ENCODE data around the gene DISC1.
"Not testable (repeated sequence)": the region's sequence is repeated elsewhere in the genome, so short reads cannot be mapped to it uniquely, and the experiment has no call there.

The DISC1 gene

DNA sequence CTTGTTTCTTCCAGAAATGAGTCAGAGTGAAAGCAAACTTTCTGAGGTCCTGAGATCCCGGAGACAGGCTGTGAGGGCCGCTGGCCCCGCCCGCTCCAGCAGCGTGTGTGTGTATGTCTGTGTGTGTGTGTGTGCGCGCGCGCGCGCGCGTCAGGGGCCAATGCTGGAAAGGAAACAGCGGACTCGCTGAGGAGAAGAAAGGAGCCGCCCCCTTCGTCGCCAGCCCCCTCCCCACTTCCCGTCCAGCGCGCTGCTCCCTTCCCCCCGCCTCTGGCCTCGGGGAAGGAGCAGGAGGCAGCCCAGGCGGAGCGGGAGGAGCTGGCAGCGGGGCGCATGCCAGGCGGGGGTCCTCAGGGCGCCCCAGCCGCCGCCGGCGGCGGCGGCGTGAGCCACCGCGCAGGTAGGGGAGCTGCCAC is at the start of gene DISC1:
DISC1 (plus strand) TSS at position 256 of the 416 bp plus-strand sequence; CDS start at position 334, 78 bp downstream.
- DNase-seq, result peak; percentile 93

DNA sequence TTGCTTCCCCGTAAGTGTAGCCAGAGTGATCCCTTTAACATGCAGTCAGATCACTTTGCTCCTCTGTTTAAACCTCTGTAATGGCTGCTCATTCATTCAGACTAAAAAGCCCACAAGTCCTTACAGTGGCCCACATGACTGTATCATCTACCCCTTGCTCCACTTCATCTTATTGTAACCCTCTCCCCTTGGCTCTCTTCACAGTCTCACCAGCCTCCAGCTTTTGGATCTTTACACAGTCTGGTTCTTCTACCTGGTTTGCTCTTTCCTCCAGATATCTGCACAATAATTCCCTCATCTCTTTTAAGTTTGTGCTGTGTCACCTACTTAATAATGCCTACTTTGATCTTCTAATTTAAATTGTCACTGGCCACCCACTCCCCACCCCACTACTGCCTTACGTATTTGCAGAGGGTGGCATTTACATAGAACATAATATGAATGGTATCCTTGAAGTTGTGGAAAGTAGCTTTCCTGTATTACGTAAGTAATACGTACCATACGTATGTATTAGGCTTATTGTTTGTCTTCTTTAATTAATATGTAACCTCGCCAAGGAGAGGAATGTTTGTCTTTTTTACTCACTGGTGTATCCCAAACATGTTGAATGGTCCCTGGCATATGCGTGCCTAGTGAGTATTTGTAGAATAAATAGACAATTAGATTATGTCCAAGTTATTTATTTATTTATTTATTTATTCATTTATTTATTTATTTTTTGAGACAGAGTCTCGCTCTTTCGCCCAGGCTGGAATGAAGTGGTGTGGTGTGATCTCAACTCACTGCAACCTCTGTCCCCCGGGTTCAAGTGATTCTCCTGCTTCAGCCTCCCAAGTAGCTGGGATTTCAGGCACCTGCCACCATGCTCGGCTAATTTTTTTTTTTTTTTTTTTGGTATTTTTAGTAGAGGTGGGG is 49.5 kb upstream of the DISC1 start:
- no peak for DNase-seq

DNA sequence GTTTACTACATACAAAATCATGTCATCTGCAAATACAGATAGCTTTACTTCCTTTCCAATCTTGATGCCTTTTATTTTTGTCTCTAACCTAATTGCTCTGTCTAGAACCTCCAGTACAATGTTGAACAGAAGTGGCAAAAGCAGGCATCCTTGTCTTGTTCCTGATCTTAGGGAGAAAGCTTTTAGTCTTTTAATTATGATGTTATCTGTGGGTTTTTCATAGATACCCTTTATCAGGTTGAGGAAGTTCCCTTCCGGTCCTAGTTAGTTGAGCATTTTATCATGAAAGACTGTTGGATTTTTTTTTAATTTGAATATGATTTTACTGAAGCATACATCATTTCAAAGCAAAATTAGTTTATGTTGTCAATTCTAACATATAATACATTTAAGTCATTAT is 45.7 kb upstream of the DISC1 start:
- no peak for DNase-seq

DNA sequence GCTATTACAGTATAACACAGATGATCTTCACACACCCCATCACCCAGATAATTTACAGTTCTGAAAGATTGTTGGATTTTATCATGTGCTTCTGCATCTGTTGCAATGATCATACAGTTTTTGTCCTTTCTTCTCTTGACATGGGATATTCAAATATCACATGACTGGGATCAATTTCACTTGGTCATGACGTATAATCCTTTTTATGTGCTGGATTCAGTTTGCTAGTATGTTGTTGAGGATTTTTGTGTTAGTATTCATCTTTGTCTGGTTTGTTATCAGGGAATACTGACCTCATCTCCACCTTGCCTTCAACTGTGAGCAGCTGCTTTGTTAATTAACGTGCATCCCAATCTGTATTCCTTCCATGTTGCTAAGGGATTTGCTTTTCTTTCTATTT is 44.7 kb upstream of the DISC1 start:
- DNase-seq, result no peak

DNA sequence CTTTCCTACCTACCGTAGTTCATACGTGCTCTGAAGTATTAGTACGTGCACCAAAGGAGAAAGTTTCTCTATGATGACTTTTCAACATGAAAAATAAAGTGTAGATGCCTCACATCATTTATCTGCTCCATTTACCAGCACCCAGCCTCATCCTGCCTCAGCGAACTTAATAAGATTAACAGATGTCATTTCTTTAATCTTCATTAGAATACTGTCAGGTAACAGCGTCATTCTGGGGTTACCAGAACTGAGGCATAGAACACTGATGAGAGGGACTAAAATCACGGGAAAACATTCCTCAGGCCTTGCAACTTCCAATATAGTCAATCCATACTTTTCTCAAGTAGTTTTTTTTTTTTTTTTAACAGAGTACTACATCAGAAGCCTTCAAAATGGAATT is 43.2 kb upstream of the DISC1 start:
- no peak for DNase-seq

DNA sequence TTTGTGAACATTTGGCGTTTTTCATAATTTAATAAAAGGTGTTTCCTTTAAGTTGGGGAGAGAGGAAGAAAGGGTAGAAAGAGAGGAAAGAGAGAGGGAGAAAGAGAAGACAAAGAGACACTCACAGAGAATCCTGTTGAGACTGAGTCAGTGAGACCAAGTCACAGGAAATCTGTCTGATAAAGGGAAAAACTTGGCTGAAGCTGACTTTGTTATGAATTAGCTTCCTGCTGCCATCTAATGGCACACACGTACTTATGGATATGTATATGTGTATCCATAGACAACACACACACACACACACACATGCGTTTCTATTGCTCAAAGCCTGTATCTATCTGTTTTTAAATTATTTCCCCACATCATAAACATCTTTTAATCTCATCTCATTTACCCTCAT is 42.5 kb upstream of the DISC1 start:
- DNase-seq, result peak; percentile 42

DNA sequence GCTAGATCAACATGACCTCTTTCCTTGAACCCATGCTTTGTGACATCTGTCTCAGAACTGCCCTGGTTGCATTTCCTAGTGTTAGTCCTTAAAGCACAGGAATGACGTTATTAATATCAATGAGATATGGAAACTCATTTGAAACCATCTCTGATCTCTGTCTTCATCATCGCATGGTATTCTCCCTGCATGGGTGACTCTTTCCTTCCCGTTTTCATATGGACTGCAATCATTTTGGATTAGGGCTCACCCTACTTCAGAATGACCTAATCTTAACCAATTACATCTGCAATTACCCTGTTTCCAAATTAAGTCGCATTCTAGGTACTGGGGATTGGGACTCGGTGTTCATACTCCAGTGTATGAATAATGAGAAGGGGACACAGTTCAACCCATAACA is 41.7 kb upstream of the DISC1 start:
- DNase-seq, result peak; percentile 37

DNA sequence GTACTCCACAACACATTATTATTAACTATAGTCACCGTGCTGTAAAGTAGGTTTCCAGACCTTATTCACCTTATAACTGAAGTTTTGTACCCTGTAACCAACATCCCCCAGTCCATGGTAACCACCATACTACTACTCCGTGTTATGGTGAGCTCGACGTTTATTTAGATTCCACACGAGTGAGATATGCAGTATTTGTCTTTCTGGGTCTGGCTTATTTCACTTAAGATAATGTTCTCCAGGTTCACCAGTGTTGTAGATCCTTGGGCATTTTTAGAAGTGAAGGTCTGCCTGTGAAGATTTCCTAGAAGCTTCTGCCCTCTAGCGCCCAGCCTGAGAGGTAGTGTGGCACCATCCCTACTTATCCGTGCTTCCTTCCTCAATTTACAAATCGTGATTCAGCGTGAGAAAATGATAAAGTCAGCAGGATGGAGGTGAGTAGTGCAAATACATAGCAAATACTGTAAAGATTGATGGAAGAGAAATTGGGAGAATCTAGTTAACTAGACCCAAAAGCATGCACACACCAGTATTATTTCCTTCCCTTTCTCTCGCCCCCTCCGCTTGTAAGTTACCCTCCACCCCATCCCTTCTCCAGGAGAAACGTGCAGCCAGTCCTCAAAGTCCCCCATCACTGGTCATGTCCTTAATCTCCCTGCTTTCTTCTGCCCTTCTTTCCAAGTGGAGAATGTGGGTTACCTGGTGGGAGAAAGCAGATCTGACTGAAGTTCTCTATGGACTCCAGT is 36.0 kb upstream of the DISC1 start:
- DNase-seq, result peak; percentile 81

DNA sequence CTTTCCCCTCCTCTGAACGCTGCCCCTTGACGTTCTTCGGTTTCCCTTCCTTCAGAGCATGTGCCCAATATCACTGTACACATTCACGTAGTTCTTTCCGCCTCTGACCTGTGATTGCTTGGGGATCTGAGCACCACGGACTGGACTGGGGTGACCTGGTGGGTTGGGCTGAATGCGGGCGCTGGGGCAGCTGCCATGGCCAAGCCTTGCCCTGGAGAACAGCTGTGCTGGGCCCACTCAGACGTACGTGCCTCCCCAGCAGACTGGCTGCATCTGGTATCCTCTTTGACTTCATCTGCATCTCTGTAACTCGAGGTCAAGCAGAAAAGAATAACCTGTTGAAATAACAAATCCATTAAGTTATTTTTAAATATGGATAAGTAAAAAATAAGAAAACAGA is 35.1 kb upstream of the DISC1 start:
- DNase-seq, result no peak

DNA sequence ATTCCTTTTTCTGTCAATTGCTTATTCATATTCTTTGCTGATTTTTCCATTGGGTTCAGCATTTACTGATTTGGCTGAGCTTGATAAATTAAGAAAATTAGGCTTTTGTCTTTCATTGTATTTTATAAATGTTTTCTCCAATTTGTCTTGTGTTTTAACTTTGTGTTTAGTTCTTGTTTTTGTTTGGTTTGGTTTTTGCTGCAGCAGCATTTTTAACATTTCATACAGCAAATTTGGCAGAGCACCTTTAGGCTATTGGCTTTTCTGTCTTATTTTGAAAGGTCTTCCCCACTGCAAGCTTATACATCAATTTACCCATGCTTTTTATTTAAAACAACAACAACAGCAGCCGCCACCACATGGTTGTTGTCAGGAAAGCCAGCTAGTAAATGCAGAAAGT is 33.8 kb upstream of the DISC1 start:
- no peak for DNase-seq

DNA sequence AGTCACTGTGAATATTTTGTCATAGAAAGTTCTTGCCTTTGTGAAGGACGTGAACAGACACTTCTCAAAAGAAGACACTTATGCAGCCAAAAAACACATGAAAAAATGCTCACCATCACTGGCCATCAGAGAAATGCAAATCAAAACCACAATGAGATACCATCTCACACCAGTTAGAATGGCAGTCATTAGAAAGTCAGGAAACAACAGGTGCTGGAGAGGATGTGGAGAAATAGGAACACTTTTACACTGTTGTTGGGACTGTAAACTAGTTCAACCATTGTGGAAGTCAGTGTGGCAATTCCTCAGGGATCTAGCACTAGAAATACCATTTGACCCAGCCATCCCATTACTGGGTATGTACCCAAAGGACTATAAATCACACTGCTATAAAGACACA is 33.3 kb upstream of the DISC1 start:
- DNase-seq, result not testable (repeated sequence)

DNA sequence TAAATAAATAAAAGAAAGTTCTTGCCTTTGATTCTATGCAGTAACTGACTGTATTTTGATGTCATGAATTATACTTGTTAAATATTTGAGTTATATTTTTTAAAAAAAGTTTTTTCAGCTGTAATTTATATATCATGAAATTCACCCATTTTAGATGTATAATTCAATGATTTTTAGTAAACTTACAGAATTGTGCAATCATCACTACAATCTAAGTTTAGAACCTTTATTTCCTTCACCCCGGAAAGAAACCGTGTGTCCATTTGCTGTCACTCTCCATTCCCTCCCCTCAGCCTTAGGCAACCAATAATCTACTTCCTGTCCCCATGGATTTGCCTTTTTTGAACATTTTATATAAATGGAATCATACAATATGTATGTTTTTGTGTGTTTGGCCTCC is 32.5 kb upstream of the DISC1 start:
- DNase-seq, result no peak

DNA sequence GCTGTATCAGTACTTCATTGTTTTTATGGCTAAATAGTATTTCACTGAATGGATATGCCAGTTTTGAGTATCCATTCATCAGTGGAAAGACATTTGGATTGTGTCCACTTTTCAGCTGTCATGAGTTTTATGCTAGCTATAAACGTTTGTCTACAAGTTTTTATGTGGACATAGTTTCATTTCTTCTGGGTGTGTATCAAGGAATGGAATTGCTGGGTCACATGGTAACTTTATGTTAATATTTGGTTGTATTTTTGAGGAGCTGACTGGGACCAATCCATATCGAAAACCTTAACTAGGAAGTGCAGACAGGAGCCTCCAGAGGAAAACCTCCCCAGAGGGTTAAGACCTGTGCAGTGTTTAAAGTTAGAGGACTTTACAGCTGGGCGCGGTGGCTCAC is 31.8 kb upstream of the DISC1 start:
- no peak for DNase-seq

DNA sequence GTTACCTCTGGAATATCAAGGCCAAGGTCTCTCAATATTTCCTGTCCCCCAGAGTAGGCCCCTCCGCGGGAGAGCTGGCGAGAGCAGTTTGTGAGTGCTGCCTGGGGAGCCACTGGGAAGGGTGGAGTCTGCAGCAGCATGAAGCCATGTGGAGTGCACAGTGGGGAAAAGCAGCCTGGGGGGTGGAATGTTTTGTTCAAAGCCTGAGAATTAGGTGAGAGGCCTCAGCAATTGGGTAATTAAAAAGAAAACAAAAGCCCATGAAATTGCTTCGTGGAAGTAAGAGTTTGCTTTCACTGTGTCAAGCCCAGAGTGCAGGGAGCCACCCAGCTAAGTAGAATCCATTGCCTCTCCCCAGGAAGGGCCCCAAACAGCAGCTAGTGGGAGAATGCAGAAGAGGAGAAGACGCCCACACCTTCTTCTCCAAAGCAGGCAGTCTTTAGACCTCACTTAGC is 30.2 kb upstream of the DISC1 start:
- no peak for DNase-seq

DNA sequence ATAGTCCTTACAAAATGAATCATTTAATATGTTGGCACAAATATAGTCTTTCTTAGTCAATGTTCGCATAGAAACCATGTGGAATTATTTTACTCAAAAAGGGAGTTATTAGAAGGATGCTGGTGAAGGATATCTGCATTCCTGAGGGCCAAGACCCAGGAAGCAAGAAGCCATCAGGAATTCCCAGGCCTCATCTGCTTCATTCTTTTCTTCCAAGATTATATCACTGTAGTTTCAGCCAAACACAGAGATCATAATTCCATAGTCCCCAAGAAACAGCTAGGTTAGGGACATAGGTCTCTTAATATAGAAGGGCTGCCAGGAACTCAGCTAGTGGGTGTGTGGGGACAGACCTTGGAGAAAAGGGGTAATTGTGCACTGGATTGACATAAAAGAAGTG is 28.6 kb upstream of the DISC1 start:
- no peak for DNase-seq

DNA sequence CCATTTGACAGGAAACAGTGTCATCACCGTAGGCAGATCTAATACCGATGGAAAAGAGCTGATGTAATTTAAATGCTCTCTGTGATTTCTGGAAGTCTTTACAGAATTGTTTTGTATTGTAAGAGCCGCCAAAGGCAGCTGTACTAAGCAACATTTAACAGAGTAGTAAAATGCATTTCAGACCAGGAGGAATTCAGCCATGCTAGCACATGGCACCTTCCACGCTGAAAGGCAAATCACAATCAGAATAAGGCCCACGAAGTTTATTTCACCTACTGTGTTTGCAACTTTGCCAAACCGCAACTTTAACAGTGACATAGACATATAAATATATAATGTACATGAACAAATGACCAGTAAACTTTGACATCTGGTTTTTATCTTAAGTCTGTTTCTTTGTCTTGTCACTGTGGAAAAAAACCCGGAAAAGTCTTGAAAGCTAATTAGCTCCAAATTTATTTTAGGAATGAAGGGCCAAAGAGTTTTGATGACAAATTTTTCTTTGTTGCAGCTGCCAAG is 26.1 kb upstream of the DISC1 start:
- DNase-seq, result no peak

DNA sequence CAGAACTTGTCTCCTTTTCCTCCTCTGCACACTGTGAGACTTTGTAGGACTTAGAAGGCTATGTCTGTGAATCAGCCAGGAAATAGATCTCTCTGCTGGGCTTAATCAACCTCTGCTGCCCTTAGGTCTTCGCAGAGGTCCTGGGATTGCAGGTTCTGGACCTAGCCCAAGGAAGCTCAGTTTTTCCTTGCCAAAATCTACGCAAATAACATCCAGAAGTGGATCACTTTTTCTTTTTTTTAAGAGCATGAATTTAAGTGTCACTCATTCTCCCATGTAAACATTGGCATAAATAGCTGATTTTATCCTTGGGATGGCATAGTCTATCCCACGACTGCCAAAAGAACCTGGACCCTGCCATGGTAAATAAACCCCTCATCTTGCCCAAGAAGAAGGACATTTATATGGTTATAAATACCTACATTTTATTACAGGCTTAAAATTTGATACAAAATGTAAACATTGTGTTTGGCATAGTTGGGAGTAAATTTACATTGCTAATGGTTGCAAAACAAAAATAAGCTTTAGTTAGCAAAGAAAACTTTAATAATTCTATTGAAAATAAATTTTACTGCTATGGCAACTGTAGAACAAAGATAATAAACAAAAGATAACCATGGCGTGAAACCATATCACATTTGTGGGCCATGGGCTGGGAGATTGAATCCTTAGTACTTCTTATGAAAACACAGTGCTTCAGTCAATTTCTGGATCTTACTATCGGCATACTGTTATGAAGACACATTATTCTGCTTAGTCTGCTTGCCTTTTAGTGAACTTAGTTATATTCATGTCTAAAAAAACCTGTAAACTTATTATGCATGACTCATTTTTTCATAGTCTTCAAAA is 24.5 kb upstream of the DISC1 start:
- DNase-seq, result no peak

DNA sequence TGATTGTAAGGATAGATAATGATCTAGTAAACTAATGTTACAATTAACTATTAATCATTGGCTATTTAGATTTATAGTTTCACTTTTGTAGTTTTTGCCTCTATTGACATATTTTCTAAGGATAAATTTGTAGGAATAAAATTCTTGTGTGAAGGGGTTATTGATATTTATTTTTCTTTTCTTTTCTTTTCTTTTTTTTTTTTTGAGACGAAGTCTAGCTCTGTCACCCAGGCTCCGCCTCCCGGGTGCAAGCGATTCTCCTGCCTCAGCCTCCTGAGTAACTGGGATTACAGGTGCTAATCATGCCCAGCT is 24.0 kb upstream of the DISC1 start:
- DNase-seq, result no peak

DNA sequence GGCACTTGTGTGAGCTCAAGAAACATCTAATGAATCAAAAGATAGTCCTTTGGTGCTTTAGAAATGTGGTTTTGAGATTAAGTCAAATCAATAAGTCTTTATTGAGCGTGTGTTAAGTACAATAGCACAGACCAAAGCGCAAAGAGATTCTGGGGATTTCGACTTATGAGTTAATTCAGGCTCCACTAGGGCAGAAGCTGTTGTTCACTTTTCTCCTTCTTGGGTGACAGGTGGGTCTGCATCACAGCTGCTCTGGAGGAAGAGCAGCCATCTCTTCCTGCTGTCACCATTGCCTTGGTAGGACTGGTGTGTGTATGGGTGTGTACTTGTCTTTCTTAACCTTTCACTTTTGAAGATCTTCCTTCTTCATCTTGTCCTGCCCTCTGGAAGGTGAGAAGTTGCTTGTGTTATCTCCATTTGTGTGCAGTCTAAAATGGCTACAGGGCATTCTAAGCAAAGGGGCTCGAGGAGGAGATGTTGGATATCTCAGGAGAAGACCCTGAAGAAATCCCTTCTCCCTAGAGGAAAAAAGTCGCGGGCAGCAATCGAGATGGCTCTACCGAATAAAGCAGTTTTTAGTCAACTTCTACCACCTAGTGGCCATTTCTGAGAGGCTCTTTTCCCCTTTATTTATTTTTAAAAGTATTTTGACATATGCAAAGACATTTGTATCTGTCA is 22.9 kb upstream of the DISC1 start:
- peak; percentile 75 for DNase-seq

DNA sequence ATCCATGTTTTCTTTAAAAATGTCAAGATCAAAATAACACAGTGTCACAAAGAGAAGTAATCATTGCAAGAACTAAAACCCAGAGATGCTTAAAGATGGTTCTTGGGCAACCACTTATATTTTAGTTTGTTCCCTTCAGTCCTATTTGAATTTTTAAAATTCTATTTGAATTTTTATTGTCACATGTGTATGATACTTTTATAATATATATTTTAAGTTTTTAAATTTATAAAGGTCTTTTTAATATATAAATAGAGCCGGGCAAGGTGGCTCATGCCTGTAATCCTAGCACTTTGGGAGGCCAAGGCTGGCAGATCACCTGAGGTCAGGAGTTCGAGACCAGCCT is 22.3 kb upstream of the DISC1 start:
- DNase-seq, result no peak

DNA sequence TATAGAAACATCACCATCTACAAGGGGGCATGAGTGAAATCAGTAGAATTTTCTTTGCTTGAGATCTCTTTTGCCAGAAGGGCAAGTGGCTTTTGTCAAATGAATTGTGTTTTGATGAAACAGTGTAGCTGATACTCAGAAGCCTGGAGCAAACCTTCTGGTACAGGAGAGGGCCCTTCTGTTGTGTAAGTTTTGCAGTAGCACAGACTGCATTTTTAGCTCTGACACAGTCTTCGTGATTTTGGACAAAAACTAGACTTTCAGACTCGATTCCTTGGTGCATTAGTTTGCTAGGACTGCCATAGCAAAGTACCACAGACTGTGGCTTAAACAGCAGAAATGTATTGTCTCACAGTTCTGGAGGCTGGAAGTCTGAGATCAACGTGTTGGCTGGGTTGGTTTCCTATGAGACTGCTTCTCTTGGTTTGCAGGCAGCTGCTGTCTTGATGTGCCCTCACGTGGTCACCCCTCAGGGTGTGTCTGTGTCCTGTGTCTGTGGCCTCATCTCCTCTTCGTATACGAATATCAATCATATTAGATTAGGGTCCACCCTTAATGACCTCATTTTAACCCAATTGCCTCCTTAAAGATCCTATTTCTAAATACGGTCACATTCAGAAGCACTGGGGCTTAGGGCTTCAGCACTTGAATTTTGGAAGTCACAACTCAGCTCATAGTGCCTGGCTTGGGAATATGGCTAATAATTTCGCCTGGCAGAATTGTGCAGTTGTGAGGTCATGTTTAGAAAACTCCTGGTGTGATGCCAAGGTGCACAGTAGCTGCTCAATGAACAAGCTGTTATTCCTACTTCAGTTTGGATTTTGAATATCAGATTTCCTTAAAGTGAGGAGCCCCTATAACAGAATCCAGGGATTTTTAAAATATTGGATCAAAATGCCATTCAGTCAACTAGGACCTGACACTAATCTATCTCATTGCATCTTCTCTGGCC is 21.2 kb upstream of the DISC1 start:
- no peak for DNase-seq

Measured in suppressor macrophage treated with lipopolysaccharide for 4 hours (primary cell).